ENCODE results near the gene NAT14.

GRCh38 chr19:55529636-55530234 is 44.7 kb downstream of the NAT14 start:
- TF ChIP-seq CTCF (IDR thresholded peaks at IDR 0.05) (no peak), POLR2AphosphoS5 (IDR thresholded peaks at IDR 0.05) (no peak), POLR2A (IDR thresholded peaks at IDR 0.05) (no peak), EP300 (IDR thresholded peaks at IDR 0.05) (no peak)

All from stomach (tissue), 4 donors.